ENCODE data around the gene SCAMP4. TPM values are rescaled to one million over a fixed set of nuclear protein-coding genes. Genes with fewer than 3 reads are reported as not detected.

Gene SCAMP4
- total RNA-seq, 1 donor, result 70.6 TPM

GRCh38 chr19:1913781-1914577, 8.8 kb downstream of the SCAMP4 start:
- Histone ChIP-seq H4K20me1 (ENCODE audit: insufficient read depth, low read length) (peaks cover 35% of the 10 kb centered on the region), H3K9me3 (ENCODE audit: low read depth, low read length) (no peaks in the 10 kb centered on the region), H3K36me3 (ENCODE audit: insufficient read depth, low read length) (peaks cover 17% of the 10 kb centered on the region), H3K27me3 (ENCODE audit: insufficient read depth, low read length) (no peaks in the 10 kb centered on the region), H2AFZ (ENCODE audit: low read length) (no peak overlapping the region), H3K4me3 (ENCODE audit: insufficient read depth, low read length) (no peak overlapping the region), H3K4me1 (ENCODE audit: insufficient read depth, low read length) (peaks cover 7% of the 10 kb centered on the region), H3K4me2 (ENCODE audit: insufficient read depth, low read length) (no peak overlapping the region), H3K27ac (ENCODE audit: low read depth, low read length) (no peak overlapping the region), H3K79me2 (ENCODE audit: insufficient read depth, low read length) (peaks cover 65% of the 10 kb centered on the region)
- TF ChIP-seq, protein P1, sequence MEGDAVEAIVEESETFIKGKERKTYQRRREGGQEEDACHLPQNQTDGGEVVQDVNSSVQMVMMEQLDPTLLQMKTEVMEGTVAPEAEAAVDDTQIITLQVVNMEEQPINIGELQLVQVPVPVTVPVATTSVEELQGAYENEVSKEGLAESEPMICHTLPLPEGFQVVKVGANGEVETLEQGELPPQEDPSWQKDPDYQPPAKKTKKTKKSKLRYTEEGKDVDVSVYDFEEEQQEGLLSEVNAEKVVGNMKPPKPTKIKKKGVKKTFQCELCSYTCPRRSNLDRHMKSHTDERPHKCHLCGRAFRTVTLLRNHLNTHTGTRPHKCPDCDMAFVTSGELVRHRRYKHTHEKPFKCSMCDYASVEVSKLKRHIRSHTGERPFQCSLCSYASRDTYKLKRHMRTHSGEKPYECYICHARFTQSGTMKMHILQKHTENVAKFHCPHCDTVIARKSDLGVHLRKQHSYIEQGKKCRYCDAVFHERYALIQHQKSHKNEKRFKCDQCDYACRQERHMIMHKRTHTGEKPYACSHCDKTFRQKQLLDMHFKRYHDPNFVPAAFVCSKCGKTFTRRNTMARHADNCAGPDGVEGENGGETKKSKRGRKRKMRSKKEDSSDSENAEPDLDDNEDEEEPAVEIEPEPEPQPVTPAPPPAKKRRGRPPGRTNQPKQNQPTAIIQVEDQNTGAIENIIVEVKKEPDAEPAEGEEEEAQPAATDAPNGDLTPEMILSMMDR (IDR thresholded peaks at IDR 0.05; ENCODE audit: extremely low read depth, low read depth, low read length), result no peak
- DNase-seq (ENCODE audit: insufficient read length, low spot score, missing footprints), result peak; percentile 58

DNA sequence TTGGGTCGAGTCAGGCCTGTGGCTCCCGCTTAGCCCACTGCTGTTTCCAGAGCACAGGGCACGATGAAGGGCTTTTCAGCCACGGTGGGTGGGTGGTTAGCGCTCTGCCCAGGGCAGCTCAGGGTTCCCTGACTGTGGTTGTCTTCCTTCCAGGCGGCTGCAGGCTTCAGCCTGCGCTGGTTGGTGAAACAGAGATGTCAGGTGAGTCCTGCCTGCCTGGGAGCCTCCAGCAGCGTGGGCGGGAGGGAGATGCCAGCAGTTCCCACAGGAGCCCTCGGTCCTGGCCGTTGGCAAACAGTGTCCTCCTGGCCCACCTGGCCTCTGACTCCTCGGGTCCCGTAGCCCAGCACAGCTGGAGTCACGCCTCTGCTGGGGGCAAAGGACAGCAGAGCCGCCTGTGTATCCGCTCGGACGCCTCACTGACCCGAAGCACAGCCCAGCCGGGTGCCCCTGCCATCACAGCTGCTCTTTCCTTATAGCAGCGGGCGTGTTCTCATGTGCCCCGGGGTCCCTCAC, 9.7 kb downstream of the SCAMP4 start:
- H2AFZ ChIP-seq (ENCODE audit: low read length), result no peak overlapping the region
- DNase-seq (ENCODE audit: insufficient read length, low spot score, missing footprints), result peak; percentile 58
- H3K79me2 ChIP-seq (ENCODE audit: insufficient read depth, low read length), result peaks cover 56% of the 10 kb centered on the region
- no peaks in the 10 kb centered on the region for H3K9me3 ChIP-seq (ENCODE audit: low read depth, low read length)
- peaks cover 4% of the 10 kb centered on the region for H3K4me1 ChIP-seq (ENCODE audit: insufficient read depth, low read length)
- peaks cover 21% of the 10 kb centered on the region for H3K36me3 ChIP-seq (ENCODE audit: insufficient read depth, low read length)
- H3K27me3 ChIP-seq (ENCODE audit: insufficient read depth, low read length), result no peaks in the 10 kb centered on the region
- H3K4me3 ChIP-seq (ENCODE audit: insufficient read depth, low read length), result no peak overlapping the region
- peaks cover 26% of the 10 kb centered on the region for H4K20me1 ChIP-seq (ENCODE audit: insufficient read depth, low read length)
- H3K4me2 ChIP-seq (ENCODE audit: insufficient read depth, low read length), result no peak overlapping the region
- TF ChIP-seq, protein P1 (IDR thresholded peaks at IDR 0.05; ENCODE audit: extremely low read depth, low read depth, low read length), result no peak
- no peak overlapping the region for H3K27ac ChIP-seq (ENCODE audit: low read depth, low read length)

- no peak overlapping the region for H2AFZ ChIP-seq (ENCODE audit: low read length)
- peaks cover 16% of the 10 kb centered on the region for H4K20me1 ChIP-seq (ENCODE audit: insufficient read depth, low read length)
- H3K79me2 ChIP-seq (ENCODE audit: insufficient read depth, low read length), result peaks cover 35% of the 10 kb centered on the region
- no peak overlapping the region for H3K4me2 ChIP-seq (ENCODE audit: insufficient read depth, low read length)
- no peak overlapping the region for H3K4me3 ChIP-seq (ENCODE audit: insufficient read depth, low read length)
- no peak overlapping the region for H3K27ac ChIP-seq (ENCODE audit: low read depth, low read length)
- peaks cover 39% of the 10 kb centered on the region for H3K36me3 ChIP-seq (ENCODE audit: insufficient read depth, low read length)
- no peaks in the 10 kb centered on the region for H3K9me3 ChIP-seq (ENCODE audit: low read depth, low read length)
- H3K27me3 ChIP-seq (ENCODE audit: insufficient read depth, low read length), result no peaks in the 10 kb centered on the region
- H3K4me1 ChIP-seq (ENCODE audit: insufficient read depth, low read length), result no peaks in the 10 kb centered on the region
- TF ChIP-seq, protein P1 (IDR thresholded peaks at IDR 0.05; ENCODE audit: extremely low read depth, low read depth, low read length), result no peak
- DNase-seq (ENCODE audit: insufficient read length, low spot score, missing footprints), result no peak
These were observed 11.9 kb downstream of the SCAMP4 start for GRCh38 chr19:1917146-1917545.

- peak; percentile 58 for DNase-seq (ENCODE audit: insufficient read length, low spot score, missing footprints)
- H3K36me3 ChIP-seq (ENCODE audit: insufficient read depth, low read length), result peaks cover 38% of the 10 kb centered on the region
- H3K4me1 ChIP-seq (ENCODE audit: insufficient read depth, low read length), result no peaks in the 10 kb centered on the region
- H3K4me2 ChIP-seq (ENCODE audit: insufficient read depth, low read length), result no peak overlapping the region
- H3K4me3 ChIP-seq (ENCODE audit: insufficient read depth, low read length), result no peak overlapping the region
- H3K79me2 ChIP-seq (ENCODE audit: insufficient read depth, low read length), result peaks cover 28% of the 10 kb centered on the region
- no peaks in the 10 kb centered on the region for H3K27me3 ChIP-seq (ENCODE audit: insufficient read depth, low read length)
- H3K27ac ChIP-seq (ENCODE audit: low read depth, low read length), result no peak overlapping the region
- peaks cover 16% of the 10 kb centered on the region for H4K20me1 ChIP-seq (ENCODE audit: insufficient read depth, low read length)
- H3K9me3 ChIP-seq (ENCODE audit: low read depth, low read length), result no peaks in the 10 kb centered on the region
- TF ChIP-seq, protein P1 (IDR thresholded peaks at IDR 0.05; ENCODE audit: extremely low read depth, low read depth, low read length), result no peak
- no peak overlapping the region for H2AFZ ChIP-seq (ENCODE audit: low read length)
These were observed 12.7 kb downstream of the SCAMP4 start for GRCh38 chr19:1917926-1918325.
